Left lung (tissue), 10 donors: ENCODE results near the gene MTLN. TPM values are rescaled to one million over a fixed set of nuclear protein-coding genes. Genes with fewer than 3 reads are reported as not detected.

ENCODE experiments used
- ATAC-seq: fragments of 200-7000 bp; cut with Tn5 transposase; one replicate; pipeline ENCODE4 v1.9.1; 2020; ENCODE audit warnings: moderate library complexity
- DNase-seq, 4 donors: peaks; one replicate each; pipeline ENCODE4 v3.0.0-alpha.2; 2013 to 2020
- H3K27ac ChIP-seq, 2 donors: fragments of 200-600 bp; sonication (generic) in 1 of 2; one replicate each; pipeline versions ENCODE4 v1.5.0 to v1.8.0; 2020 to 2021
- H3K27me3 ChIP-seq, 2 donors: fragments of 200-600 bp; sonication (generic) in 1 of 2; one replicate each; pipeline versions ENCODE4 v1.5.0 to v1.8.0; 2020 to 2021
- H3K36me3 ChIP-seq, 2 donors: fragments of 200-600 bp; sonication (generic) in 1 of 2; one replicate each; pipeline versions ENCODE4 v1.5.0 to v1.8.0; 2020 to 2021
- H3K4me1 ChIP-seq, 2 donors: fragments of 200-600 bp; one replicate each; pipeline ENCODE4 v1.8.0; 2021
- H3K4me3 ChIP-seq, 2 donors: fragments of 200-600 bp; sonication (generic) in 1 of 2; one replicate each; pipeline versions ENCODE4 v1.5.0 to v1.8.0; 2020 to 2021; ENCODE audit warnings: mild to moderate bottlenecking in 1 of 2
- H3K9me3 ChIP-seq, 2 donors: fragments of 200-600 bp; sonication (generic) in 1 of 2; one replicate each; pipeline versions ENCODE4 v1.5.0 to v1.8.0; 2020 to 2021
- CTCF ChIP-seq, 2 donors: fragments of 200-600 bp; sonication (generic) in 1 of 2; IDR thresholded peaks; one replicate each; pipeline versions ENCODE4 v1.5.0 to v1.8.0; 2021; ENCODE audit warnings: antibody characterized with exemption in 2 of 2
- intact Hi-C, 2 donors: fragments of 100-400 bp; cut with DNase I; formaldehyde crosslinking; loops; one replicate each; pipeline versions ENCODE4 v1.11.2 to v1.14.2; 2022
- polyA plus RNA-seq, 6 donors: library from polyadenylated mRNA; unstranded; fragments of 120-200 nt; gene quantifications; one replicate each; pipeline ENCODE4 v1.2.1, GENCODE V29; 2013; ENCODE audit not compliant: insufficient read length in 6 of 6
- total RNA-seq, 2 donors: library from RNA; stranded (reverse); fragmentation: NEBNext Ultra II Directional; extraction: Animal tissue kit (Norgen Biotek cat#: 25700); gene quantifications; one replicate each; pipeline ENCODE4 v1.2.1, GENCODE V29; 2021
- donor health status: DM: no; HTN: yes; CAD: no.
- donor health status: DM: no; HTN: no; CAD: no.

MTLN gene
- total and polyA plus RNA-seq, 8 donors: 8.0 to 67.8 (median 14.7) TPM

GRCh38 chr2:110172506-110172905, 39.8 kb downstream of the MTLN start:
- Histone ChIP-seq H3K27ac (no peak overlapping the region), H3K4me3 (no peak overlapping the region), H3K9me3 (no peaks in the 10 kb centered on the region), H3K4me1 (no peaks in the 10 kb centered on the region), H3K27me3 (no peaks in the 10 kb centered on the region), H3K36me3 (no peaks in the 10 kb centered on the region)
- DNase-seq (no peak), ATAC-seq (no peak)
- intact Hi-C loops: no loop called here
- no peak for TF ChIP-seq CTCF (IDR thresholded peaks at IDR 0.05)

GRCh38 chr2:110170102-110170501, 42.2 kb downstream of the MTLN start:
- Histone ChIP-seq H3K4me3 (no peak overlapping the region), H3K36me3 (no peaks in the 10 kb centered on the region), H3K9me3 (no peaks in the 10 kb centered on the region), H3K27ac (no peak overlapping the region), H3K4me1 (no peaks in the 10 kb centered on the region), H3K27me3 (no peaks in the 10 kb centered on the region)
- no peak for DNase-seq
- intact Hi-C loops: no loop called here
- TF ChIP-seq CTCF (IDR thresholded peaks at IDR 0.05): no peak
- ATAC-seq: no peak

- no peak for TF ChIP-seq CTCF (IDR thresholded peaks at IDR 0.05)
- H3K27me3 ChIP-seq: no peaks in the 10 kb centered on the region
- ATAC-seq: peak; percentile 15
- H3K36me3 ChIP-seq: no peaks in the 10 kb centered on the region
- no peak overlapping the region for H3K4me3 ChIP-seq
- no peaks in the 10 kb centered on the region for H3K4me1 ChIP-seq
- no peaks in the 10 kb centered on the region for H3K9me3 ChIP-seq
- no peak for DNase-seq
- intact Hi-C loops: no loop called here
- no peak overlapping the region for H3K27ac ChIP-seq
Observed at GRCh38 chr2:110167326-110168000, 44.9 kb downstream of the MTLN start.

- H3K36me3 ChIP-seq: no peaks in the 10 kb centered on the region
- no peak overlapping the region for H3K27ac ChIP-seq
- no peaks in the 10 kb centered on the region for H3K4me1 ChIP-seq
- H3K27me3 ChIP-seq: no peaks in the 10 kb centered on the region
- DNase-seq: no peak
- no peak for ATAC-seq
- no peak for TF ChIP-seq CTCF (IDR thresholded peaks at IDR 0.05)
- intact Hi-C loops: no loop called here
- H3K4me3 ChIP-seq: no peak overlapping the region
- H3K9me3 ChIP-seq: no peaks in the 10 kb centered on the region
Observed at GRCh38 chr2:110166266-110166665, 46.1 kb downstream of the MTLN start.

Other genes with a start within 250 kb of the MTLN start
- gene MALL, start 96.7 kb downstream of the MTLN start, total RNA-seq: 100 to 1,000 TPM; 105 to 288 TPM
- gene MALL, start 96.7 kb downstream of the MTLN start, polyA plus RNA-seq: 10 to 100 TPM; 29.3 to 54.1 (median 44.9) TPM
- gene NPHP1, start 7.5 kb downstream of the MTLN start, total RNA-seq: 1 to 10 TPM; 5.3 to 5.6 TPM
- gene NPHP1, start 7.5 kb downstream of the MTLN start, polyA plus RNA-seq: 10 to 100 TPM; 11.4 to 19.2 (median 15.7) TPM